GM19043 (cell line): ENCODE measurements around the gene UVRAG.

ENCODE experiments used
- ATAC-seq: cut with Tn5 transposase; IDR thresholded peaks from one replicate; pipeline ENCODE4 v1.9.1; 2021; ENCODE audit warnings: low read depth; ENCODE audit not compliant: unreplicated experiment

The UVRAG gene

DNA sequence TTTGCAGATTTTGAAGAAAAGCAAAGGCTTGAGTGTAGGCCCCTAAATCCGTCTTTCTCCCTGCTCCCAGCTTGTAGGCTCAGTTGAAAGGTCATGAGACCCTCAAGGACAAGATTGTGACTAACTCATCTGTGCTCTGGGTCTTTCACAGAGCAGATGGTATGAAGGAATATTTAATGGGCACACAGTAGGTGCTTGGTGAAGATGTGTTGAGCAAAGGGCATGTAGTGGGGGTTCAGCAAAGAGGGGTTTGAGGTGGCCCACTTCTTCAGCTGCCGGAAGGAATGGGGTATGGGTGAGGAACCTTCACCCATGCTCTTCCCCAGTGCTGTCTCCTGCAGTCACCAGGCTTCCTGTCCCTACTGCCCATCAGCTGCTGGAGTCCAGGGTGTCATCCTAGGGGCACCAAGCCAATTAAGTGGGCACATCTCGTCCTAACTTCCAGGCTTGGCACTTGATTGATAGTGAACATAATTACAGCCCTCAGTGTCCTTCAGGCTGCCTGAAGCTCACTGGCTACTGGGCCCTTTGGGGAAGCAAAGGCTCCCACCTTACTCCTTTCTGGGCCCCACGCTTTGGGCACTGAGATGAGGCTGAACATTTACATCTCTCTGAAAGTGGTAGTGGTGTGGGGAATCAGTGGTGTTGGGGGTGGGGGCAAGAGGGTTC, 31.5 kb upstream of the UVRAG start:
- ATAC-seq = no peak

DNA sequence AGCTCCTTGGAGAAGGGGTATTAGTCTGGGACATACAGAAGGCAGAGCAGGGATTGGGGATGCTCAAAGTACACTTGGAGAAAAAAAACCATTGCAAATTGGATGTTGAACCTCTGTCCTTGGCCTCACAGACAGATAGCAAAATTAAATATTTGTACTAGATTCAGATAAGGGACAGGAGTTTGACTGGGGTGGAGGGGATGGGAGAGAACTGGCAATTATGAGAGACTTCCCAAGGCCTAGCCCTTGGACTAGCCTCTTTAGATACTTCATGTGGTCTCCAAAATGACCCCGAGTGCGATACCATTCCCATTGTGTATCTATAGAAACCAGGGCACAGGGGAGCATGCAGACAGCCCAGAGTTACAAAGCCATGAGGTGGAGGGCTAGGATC, 30.9 kb upstream of the UVRAG start:
- no peak for ATAC-seq

DNA sequence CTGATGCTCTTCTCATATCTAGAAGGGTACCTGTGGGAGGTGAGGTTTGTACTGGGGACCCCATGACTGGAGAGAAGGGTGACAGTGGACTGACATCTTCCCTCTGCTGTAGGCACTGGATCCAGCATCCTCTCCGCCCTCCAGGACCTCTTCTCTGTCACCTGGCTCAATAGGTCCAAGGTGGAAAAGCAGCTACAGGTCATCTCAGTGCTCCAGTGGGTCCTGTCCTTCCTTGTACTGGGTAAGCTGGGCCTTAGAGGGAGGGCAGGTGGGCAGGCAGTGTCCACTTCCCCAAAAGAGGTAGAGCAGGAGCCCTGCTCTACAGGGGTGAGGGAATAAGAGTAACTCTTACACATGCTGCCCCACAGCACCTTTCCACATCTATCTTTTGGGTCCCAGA, 30.5 kb upstream of the UVRAG start:
- no peak for ATAC-seq

DNA sequence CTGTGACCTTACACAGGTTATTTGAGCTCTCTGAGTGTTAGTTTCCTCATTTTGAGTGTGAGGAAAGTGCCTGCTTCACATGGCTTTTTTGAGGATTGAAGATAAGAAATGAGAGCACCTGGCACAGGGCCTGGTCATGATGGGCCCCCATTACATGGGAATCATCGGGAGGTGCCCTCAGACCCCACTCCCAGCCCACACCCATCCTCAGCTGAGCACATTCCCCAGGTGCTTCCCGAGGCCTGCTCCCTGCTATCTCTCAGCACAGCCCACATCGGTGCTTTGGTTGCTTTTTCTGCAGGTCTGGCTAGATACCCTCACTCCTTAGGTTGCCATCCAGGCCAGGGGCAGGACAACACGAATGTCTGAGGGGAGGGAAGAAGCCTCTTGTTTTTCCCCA, 29.8 kb upstream of the UVRAG start:
- no peak for ATAC-seq

DNA sequence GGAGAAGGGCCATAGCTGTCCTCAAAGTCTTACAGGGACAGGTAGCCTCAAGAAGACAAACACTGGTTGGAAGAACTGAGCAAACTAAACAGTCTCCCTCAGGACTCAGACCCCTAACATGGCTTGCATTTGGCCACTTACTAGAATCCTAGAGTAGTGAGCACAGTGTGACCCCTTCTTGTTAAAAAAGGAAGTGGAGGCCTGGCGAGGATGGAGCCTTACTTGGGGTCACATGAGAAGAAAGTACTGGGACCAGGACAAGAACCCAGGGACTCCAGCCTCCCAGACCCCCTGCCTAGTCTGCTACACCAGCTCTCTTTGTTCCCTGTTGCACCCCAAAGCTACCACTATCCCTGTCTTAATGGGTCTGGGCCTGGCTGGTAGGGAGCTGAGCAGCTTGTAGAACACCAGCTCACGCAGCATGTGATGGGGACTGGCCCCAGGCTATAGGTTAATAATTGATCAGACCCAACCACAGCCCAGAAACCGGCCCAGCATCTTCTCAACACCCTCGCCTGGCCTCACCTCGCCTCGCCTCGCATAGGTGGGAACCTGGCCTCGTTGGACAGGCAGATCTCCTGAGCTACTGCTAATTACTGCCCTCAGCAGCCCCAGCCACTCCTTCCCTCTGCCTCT, 28.8 kb upstream of the UVRAG start:
- peak; percentile 90 for ATAC-seq

DNA sequence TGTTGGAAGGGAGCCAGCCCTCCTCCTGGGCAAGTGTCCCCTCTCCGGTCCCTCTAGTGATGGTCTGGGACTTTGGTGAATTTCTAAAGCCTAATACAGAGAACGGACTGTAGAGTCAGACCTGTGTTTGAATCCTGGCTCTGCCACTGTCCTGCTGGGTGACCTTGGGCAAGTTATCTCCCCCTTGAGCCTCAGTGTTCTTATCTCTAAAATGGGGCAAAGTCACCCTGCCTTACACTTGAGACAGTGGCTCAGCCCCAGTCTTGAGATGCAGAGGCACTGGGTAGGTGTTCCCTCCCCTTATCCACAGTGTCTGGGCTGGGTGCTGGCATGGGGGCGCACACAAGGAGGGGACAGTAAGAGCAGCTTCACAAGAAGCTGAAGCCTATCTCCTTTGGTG, 25.5 kb upstream of the UVRAG start:
- no peak for ATAC-seq

DNA sequence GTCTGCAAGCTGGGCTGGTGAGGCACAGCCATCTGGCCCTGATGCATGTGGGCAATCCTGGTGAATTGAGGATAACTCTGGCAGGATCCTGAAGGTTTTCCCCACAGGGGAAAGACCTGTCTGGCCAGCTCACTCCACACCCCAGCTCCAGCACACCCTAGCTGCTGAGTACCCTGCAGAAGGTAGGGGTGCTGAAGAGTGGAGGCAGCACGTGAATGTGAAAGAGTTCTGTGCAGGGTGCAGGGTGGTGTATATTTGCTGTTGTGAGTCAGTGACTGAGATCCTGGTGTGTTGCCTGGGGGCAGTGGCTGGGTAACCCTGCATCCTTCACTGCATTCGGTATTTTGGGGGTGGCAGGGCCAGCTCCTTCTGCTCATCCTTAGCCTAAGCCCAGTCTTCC, 24.0 kb upstream of the UVRAG start:
- no peak for ATAC-seq

DNA sequence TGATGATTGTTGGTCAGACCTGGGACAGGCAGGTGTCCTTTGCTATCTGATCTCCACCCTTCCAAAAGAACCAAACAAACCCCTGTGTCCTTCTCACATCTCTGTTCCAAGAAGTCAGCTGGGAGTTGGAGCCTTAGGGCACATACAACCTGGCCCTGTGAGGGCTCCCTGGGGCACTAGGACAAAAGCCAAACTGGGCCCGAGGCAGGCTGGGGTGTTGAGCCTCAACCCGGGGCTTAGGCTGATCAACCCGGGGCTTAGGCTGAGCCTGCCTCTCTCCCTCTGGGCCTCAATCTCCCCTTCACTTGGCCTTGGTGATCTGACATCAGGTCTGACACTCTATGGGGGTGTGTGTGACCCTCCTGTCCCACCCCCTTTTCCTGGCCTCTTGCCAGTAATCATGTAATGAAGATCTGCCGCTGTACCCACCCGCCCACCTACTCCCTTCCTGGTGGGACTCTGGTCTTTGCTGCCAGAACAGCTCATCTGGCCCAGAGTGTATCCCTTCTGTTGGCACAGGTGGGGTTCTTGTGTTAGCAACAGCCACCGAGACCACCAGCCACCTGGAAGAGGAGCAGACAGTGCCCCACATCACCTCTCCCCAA, 22.8 kb upstream of the UVRAG start:
- no peak for ATAC-seq

DNA sequence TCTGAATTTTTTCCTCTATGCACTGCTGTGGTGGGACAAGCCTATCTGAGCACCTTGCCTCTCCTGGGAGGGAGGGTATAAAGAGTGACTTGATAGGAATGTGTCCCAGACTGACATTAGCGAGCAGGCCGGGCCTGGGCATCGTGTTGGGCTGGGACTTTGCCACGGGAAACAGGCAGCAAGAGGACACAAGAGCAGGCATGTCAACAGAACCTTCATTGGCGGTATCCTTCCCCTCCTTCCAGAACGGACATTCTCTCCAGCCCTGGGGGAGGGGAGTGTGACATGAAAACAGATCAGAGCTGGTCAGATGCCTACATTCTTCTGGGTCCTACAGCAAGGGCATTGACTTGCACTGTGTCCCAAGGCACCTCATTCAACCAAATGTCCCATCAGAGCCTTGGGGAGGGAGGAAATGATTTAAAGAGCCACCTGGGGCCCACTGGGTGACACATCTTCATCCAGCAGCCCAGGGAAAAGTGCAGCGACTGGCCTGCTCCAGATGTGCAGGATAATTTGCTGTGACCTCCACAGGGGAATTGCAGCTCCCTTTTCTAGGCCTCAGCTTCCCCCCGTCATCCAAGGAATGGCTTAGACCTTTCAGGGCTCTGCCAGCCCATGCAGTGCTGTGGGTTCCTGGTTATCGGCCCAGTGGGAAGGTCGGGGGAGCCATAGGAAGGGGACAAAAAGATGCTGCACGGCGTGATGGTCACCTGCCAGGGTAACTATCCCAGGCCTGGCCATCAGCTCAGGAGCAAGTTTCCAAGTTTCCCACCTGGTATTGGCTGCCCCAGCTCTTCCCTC, 21.8 kb upstream of the UVRAG start:
- ATAC-seq = no peak

DNA sequence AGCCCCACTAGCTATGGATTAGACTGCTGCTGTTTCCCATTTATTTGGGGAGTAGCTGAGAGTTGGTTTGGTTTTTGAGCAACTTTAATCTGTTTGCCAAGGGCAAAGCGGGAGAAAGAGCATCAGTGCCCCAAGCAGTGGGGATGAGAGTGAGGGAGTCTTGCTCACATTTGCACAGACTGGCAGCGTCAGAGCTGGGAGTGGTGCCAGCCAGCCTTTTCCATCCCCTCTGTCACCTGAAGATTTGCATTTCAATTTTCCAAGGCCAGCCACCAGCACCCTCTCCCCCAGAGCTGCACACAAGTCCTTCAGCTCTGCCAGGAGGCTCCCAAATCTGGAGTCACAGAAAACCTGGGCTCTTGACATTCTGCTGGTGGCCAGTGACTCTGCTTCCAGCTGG, 21.0 kb upstream of the UVRAG start:
- no peak for ATAC-seq

DNA sequence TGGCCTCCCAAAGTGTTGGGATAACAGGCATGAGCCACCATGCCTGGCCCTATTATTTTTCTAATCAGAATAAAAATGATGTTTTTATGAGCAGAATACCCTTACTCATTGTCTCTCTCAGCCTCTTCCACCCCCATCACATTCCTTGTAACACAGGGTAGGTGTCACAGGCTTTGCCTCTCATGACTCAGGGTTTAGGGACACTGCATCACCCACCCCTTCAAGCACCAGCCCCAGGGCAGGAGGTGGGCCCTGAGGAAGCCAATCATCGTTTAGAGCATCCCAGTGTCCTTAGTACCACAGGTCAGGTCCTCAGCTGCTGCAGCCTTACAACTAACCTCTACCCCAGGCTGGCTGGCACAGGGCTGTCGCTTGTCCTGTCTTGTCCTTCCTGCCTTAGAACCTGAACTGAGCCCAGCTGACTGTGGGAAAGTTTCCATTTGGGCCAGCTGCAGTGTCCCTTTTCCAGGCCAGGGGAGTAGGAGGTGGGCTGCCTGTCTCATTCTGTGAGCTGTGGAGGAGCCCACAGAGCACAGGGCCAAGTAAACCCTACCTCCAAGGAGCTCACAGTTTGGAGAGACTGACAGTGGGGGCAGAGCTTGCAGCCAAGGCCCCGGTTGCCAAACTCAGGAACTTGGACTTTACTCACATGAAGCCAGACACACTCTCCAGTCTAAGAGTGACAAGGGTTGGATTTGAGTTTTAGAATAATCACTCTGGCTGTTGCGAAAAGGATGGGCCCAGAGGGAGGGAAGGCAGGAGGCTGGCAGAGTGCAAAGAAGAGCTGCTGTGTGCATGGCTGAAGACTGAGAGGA, 19.5 kb upstream of the UVRAG start:
- ATAC-seq = no peak

DNA sequence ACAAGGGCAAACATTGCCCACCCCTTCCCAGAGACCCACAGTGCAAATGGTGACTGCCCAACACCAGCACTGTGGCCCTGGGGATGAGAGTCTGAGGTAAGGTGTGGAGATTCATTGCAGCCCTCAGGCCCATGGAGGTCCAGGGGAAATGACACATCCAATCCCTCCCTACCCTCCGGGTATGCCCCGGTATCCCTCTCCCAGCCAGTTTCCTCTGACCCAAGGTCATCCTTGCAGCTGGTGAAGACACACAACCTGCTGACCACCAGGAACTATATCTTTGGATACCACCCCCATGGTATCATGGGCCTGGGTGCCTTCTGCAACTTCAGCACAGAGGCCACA, 18.9 kb upstream of the UVRAG start:
- ATAC-seq = no peak

DNA sequence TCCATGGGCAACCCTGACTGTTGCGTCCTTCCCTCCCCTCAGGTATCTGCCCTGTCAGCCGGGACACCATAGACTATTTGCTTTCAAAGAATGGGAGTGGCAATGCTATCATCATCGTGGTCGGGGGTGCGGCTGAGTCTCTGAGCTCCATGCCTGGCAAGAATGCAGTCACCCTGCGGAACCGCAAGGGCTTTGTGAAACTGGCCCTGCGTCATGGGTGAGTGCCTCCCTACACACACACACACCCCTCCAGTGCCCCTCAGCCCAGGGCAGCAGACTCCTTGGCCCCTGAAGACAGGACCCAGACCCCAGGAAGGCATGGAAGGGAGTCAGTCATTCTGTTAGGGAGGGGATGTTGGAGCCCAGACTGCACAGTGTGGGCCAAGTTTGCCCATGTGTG, 17.9 kb upstream of the UVRAG start:
- no peak for ATAC-seq

DNA sequence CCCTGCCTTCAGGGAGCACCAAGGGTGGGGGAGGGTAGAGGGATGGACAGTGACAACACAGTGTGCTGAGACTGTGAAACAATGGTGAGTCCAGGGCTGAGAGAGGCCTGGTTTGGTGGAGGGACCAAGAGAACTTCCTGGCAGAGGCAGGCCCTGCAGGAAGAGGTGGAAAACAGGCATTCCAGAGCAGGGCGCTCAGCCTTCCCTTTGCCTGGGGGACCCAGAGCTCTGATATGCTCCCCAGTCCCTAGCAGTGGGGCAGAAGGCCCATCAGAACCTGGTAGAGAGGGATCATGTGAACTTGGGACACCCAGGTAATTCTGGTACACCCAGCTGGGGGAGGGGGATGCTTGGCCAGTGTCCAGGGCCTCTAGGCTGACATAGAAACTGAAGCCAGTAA, 17.2 kb upstream of the UVRAG start:
- no peak for ATAC-seq

DNA sequence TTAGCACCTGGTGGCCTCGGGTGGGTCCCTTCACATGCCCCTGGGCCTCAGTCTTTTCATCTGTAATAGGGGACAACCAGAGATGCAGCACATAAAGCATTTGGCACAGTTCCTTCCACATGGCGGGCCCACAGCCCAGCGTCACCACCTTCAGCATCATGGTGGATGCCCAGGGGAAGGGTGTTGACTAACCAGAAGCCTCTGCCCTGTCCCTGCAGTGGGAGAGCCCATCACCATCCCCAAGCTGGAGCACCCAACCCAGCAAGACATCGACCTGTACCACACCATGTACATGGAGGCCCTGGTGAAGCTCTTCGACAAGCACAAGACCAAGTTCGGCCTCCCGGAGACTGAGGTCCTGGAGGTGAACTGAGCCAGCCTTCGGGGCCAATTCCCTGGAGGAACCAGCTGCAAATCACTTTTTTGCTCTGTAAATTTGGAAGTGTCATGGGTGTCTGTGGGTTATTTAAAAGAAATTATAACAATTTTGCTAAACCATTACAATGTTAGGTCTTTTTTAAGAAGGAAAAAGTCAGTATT, 14.8 kb upstream of the UVRAG start:
- no peak for ATAC-seq

DNA sequence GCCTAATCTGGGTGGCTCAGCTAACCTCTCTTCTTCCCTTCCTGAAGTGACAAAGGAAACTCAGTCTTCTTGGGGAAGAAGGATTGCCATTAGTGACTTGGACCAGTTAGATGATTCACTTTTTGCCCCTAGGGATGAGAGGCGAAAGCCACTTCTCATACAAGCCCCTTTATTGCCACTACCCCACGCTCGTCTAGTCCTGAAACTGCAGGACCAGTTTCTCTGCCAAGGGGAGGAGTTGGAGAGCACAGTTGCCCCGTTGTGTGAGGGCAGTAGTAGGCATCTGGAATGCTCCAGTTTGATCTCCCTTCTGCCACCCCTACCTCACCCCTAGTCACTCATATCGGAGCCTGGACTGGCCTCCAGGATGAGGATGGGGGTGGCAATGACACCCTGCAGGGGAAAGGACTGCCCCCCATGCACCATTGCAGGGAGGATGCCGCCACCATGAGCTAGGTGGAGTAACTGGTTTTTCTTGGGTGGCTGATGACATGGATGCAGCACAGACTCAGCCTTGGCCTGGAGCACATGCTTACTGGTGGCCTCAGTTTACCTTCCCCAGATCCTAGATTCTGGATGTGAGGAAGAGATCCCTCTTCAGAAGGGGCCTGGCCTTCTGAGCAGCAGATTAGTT, 14.2 kb upstream of the UVRAG start:
- no peak for ATAC-seq

DNA sequence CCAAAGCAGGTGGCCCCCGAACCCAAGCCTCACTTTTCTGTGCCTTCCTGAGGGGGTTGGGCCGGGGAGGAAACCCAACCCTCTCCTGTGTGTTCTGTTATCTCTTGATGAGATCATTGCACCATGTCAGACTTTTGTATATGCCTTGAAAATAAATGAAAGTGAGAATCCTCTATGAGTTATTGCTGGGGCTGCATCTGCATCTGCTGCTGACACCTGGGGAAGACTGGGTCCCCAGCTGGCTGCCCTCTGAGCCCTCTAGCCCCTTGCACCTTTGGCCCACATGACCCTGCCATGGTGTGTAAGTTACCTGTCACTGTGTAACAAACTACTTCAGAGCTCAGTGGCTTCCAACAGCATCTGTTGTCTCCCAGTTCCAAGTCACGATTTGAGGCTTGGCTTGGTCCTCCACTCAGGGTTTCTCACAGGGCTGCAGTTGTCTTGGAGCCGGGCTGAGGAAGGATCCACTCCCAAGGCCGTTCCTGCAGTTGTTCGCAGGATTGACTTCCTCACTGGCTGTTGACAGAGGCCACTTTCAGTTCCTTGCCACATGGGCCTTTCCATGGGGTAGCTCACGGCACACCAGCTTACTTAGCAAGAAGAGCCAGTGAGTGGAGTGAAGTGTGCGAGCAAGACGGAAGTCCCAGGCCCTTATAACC, 13.5 kb upstream of the UVRAG start:
- no peak for ATAC-seq

DNA sequence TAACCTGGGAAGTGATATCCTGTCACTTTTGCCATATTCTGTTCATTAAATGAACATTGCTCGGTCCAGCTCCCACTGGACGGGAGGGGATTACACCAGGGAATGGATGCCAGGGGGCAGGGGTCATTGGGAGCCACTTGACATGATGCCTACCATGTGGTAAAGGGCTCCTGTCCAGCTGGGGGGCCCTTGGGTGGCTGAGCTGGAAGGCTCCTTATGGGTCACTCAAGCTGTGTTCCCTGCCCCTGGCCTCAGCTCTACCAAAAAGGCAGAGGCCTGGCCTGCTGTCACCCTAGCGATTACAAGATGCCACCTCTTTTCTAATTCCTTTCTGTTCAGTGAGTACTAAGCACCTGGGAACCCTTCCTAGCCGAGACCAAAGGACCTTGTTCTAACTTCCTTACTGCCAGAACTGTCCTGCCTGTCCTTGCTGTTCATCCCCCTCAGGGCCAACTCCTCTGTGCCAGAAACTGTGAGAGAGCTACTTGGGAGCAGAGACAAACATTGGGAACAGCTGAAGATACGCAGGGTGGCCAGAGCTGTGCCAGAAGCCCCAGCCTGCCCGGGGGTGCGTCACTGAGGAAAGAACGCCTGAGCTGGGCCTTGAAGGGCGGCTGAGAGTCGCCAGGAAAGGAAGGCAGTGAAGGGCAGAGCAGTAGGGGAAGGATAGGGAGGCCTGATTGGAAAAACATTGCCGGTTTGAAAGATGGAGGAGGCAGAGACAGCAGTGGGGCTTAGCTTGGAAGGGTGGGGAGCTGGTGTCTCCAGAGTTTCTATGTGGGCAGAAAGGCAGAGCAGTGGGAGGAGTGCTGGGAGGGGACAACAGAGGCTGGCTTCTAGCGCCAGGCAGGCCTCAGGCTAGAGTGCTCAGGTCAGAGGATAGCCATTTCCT, 12.7 kb upstream of the UVRAG start:
- ATAC-seq = no peak
